GM19397 (cell line): ENCODE measurements around the gene ANTXR1.

Experiments used
- ATAC-seq: cut with Tn5 transposase; IDR thresholded peaks from one replicate; pipeline ENCODE4 v1.9.1; 2021; ENCODE audit warnings: mild to moderate bottlenecking, moderate library complexity; ENCODE audit not compliant: unreplicated experiment

ANTXR1 gene

GRCh38 chr2:69032336-69032735 lies 19.4 kb downstream of the ANTXR1 start:
- no peak for ATAC-seq

- ATAC-seq = no peak
These were observed 20.6 kb downstream of the ANTXR1 start for GRCh38 chr2:69033461-69034095.

- no peak for ATAC-seq
These were observed 21.1 kb downstream of the ANTXR1 start for GRCh38 chr2:69034122-69034521.

DNA sequence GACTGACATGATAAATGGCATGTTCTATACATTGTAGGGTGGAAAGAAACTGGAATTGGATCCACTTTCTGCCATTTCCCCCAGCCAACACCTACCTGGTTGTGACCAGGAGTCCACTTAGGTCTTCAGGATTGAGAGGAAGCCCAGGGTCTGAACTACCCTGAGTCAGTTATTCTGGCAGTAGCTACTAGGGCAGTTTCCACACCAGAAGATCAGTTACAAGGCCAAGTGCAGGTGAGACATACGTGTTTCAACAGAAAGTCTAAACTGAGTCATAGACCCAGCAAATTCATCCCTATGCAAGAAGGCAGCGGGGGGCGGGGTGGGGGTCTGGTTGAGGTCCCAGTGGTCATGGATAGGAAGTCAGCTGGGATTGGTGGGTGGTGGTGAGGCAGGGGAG lies 21.9 kb downstream of the ANTXR1 start:
- ATAC-seq = no peak

- ATAC-seq = no peak
These were observed 23.9 kb downstream of the ANTXR1 start for GRCh38 chr2:69036926-69037325.

- ATAC-seq = no peak
These were observed 28.2 kb downstream of the ANTXR1 start for GRCh38 chr2:69041214-69041613.

DNA sequence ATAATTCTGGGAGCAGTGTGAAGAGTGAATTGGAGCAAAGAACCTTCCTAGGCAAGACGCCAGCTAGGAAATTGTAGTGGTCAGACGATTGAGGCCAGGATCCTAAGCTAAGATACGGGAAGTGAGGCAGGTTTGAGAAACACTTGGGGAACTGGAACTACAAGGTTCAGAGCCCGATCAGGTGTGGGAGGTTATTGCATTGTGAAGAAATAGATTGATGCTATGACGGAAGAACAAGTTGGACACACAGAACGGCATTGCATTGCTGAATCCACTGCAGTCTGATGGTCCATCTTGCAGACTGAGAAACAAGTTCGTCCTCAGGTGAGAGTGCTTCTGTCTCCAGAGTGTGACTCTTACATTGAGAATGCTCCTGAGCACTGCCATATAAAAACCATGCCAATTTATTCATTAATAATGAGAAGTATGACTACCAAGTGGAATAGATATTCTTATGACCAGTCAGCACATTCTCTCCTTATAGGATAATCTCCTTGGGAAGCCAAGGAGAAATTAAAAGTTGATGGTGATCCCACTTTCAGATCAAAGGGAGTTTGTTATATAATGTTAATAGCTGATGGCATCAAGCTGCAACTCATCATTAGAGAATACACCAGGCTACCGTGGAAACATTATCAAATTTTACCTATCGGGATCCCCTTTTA lies 30.9 kb downstream of the ANTXR1 start:
- no peak for ATAC-seq

DNA sequence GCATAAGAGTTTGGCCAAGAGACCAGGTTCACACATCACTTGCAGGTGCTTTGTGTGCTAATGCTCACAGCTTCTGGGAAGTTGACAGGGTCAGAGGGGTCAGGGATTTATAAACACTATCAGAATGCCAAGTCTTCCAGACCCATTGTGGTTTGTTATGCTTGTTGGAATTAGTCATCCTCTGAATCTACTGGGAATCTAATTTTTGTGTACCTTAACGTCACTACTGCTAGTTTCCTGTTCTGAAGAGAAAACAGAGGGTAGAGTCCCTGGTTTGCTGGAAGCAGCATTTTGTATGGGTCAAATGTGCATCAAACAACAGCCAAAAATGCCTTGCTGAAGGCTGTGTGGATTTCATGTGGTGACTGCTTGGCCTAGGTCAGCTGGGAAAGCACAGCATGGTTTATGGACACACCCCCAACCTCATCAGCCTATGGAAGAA lies 33.3 kb downstream of the ANTXR1 start:
- ATAC-seq = no peak

DNA sequence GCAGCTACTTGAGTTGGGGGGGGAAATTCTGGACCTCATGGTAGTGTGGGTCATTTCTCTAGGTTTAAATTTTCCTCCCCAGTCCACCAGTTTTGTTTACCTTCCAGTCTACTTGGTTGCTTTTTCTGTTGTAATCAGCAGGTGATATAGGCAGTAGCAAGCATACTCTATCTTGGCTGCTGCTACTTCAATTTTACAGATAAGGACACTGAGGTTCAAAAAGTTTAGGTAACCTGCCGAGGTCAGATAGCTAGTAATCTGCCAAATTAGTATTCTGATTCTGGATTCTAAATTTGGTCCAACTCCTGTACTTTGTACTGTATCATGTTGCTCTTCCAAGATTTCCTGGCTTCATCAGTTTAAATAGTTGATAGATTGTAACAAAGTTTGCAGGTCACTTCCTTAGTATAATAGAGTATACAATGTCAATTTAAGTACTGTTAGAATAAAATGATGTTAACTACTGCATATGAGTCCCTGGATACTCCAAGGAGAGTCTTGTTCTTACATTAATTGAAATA lies 34.7 kb downstream of the ANTXR1 start:
- no peak for ATAC-seq

DNA sequence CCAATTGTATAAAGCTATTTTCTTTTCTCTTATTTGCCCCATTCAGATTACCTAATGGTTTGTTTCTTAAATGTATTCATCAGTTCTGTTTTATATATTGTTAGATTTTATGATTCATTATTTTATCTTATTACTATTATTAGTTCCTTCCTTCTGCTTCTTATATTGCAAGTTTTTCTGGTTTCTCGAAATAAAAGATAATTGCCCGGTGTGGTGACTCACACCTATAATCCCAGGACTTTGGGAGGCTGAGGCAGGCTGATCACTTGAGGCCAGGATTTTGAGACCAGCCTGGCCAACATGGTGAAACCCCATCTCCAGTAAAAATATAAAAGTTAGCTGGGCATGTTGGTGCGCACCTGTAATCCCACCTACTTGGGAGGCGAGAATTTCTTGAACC lies 37.8 kb downstream of the ANTXR1 start:
- no peak for ATAC-seq

DNA sequence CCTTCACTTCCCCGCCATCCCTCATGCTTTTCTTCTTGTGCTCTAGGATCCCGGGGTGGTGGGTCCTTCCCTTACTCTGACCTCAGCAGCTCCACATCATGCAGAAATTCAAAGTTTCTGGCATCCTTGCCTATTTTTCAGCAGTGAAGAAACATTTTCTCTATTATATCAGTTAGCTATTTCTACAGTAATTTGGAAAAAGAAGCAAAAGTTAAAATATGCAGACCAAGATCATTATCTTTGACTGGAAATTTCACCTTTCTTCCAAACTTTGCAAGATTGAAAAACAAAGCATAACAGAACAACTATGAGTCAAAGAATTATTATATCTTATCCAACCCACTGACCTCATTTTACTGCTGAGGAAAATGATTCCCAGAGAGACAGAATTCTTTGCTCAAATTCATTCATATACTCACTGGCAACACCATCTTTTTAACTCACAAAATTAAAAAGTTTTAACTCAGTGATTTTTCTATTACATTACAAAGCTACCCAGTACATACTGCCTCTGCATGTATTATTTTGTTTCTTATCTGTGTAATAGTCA lies 40.5 kb downstream of the ANTXR1 start:
- no peak for ATAC-seq

DNA sequence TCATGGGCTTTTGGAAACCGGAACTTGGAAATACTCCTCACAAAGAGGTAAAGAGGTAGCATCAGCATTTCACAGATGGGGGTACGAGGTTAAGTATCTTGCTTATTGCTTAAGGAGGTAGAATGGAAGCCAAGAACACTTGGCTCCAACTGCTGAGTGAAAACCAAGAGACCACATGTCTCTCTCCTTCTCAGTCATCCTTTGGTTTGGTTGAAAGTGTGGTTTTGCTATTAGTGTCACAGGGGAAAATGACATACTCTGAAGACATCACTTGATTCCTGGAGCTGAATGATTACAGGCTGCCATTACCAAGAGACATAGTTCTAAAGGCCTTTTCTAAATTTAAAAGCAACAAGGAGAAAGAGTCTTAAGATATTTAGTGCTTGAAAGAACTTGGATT lies 41.5 kb downstream of the ANTXR1 start:
- ATAC-seq = no peak

GRCh38 chr2:69055688-69056470 lies 42.9 kb downstream of the ANTXR1 start:
- ATAC-seq = no peak

DNA sequence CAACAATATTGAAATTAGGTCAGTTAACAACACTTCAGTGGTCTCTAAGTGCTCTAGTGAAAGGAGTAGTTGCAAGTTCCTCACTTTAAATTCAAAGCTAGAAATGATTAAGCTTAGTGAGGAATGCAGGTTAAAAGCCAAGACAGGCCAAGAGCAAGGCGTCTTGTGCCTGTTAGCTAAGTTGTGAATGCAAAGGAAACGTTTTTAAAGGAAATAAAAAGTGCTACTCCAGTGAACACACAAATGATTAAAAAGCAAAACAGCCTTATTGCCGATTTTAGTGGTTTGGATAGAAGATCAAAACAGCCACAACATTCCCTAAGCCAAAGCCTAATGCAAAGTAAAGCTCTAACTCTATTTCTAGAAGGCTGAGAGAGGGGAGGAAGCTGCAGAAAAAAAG lies 44.7 kb downstream of the ANTXR1 start:
- ATAC-seq = no peak

DNA sequence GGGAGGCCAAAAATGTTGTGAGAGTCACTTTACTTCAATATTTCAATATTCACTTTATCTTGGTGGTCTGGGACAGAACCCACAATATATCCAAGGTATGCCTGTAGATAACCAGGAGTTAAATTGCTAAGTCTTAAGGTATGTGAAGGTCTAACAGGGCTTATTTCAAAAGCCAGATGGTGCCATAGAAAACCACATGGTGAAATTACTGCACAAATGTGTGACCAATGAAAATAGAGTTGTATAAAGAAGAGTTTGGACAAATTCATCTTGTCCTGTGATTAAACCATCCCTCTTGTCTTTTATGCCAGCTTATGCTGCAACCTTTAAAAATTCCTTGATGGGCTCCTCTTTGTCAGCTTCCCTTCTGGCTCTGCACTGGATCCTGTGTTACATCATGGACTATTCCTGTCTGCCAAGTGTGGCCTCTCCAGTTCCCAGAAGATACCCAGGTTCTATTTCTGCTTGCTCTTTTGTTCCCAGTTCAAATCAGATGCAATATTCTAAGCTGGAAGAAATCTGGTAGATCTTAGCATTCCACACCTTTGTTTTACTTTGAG lies 46.8 kb downstream of the ANTXR1 start:
- no peak for ATAC-seq

DNA sequence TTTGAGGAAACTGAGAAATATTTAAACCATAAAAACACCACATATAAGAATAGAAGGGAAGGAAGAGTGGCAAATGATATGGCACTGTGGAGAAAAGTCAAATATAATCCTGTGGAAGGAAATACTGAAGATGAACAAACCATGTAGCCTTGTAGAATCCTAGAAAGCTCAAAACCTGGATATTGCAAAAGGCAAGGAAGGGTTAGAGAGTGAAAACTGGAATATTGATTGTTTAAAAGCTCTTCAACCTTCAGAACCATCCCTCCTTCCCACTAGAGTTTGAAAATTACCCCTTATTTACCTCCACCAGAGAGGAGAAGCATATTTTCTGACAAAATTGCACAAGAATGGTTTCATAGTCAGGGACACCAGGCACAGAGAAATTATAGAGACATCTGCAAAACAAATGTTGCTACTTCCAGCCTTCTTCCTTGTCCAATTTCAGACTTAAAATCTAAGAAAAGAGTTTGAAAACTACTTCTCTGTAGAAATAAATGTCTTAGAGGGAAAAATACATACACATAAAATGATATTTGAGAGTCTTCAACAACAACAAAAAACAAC lies 48.0 kb downstream of the ANTXR1 start:
- ATAC-seq = no peak

DNA sequence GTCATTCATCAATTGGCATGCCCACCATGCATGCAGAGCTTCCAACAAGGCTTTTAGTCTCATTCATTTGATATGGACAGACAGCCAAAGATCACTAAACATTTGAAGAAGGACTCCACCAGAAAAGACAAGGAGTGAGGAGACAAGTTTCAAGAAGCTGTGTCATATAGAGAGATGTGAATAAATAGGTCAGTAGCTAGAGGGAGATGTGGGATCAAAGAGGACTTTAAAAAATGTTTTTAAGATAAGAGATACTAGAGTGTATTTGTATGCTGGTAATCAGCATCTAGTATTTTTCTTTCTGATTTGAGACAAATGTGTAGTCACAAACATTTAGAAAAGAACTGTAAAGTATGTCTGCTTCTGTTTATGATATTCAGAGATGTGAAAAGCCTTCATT lies 48.5 kb downstream of the ANTXR1 start:
- ATAC-seq = no peak

DNA sequence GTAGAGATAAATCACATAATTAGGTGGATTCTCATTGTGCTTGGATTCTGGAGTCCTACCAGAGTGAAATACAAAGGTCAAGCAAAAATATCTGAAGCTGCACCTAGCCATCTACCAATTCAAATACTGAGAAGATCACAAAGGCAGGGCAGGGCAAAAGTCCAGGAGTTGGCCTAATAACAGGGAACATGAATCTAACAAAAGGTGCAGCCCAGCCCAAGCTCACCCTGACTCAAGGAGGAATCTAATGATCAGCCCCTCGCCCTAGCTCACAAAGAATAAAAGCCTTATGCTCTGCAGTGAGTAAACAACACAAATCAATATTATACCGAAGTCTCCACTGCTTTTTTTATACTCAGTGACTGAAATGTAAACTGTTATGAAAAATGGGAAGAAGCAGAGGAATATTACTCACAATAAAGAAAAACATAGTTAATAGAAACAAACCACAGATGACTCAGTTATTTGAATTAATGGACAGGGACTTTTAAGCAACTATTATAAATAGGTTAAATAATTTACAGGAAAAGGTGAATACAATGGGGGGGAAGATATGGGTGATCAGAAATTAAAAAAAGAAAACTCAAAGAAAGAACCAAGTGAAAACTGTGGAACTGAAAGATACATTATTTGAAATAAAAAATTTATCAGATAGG lies 49.5 kb downstream of the ANTXR1 start:
- no peak for ATAC-seq

DNA sequence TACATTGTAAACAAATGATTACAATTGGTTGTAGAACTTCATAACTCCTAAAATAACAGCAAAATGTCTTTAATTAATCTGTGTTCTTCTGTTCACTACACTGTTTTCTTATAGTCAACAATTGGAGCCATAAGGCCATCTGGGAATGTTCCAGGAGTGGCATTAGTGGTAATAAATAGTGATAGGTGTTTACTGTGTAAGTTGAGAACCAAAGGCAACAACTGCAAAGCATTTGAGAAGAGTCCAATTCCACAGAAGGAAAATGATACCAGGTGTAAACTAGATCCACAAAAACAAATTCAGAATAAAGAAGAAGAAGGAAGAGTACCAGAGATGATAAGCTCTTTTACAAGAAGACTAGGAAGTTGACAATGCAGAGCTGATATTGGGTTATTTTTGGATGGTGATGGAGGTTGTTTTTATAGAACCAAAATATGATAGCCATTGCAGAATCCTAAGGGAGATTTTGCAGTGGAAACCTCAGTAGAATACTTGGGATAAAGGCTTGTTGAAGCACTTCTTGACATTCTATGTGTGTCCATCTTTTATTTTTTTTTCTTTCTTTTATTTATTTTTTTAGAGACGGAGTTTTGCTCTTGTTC lies 52.9 kb downstream of the ANTXR1 start:
- ATAC-seq = no peak

- ATAC-seq = no peak
These were observed 54.1 kb downstream of the ANTXR1 start for GRCh38 chr2:69067026-69067630.
